Breast epithelium (tissue), 3 donors: ENCODE data around the gene SLC26A11.

Experiments
- CTCF ChIP-seq, 3 donors: fragments of 450-650 bp; IDR thresholded peaks; one replicate each; pipeline ENCODE4 v1.5.1; 2016 to 2017; ENCODE audit warnings: antibody characterized with exemption in 3 of 3, mild to moderate bottlenecking in 3 of 3, moderate library complexity in 3 of 3
- POLR2A ChIP-seq: fragments of 450-650 bp; IDR thresholded peaks from one replicate; pipeline ENCODE4 v1.6.1; 2016; ENCODE audit warnings: antibody characterized with exemption, mild to moderate bottlenecking, moderate library complexity

GRCh38 chr17:80212109-80212508 lies 8.1 kb upstream of the SLC26A11 start:
- no peak for TF ChIP-seq CTCF (IDR thresholded peaks at IDR 0.05)
- no peak for TF ChIP-seq POLR2A
